Right forelimb (tissue), 1 donor: ENCODE data around the gene ZBTB7C.

Experiments
- DNase-seq: peaks from one replicate; pipeline ENCODE4 v3.0.0-alpha.2; 2018

Gene ZBTB7C

DNA sequence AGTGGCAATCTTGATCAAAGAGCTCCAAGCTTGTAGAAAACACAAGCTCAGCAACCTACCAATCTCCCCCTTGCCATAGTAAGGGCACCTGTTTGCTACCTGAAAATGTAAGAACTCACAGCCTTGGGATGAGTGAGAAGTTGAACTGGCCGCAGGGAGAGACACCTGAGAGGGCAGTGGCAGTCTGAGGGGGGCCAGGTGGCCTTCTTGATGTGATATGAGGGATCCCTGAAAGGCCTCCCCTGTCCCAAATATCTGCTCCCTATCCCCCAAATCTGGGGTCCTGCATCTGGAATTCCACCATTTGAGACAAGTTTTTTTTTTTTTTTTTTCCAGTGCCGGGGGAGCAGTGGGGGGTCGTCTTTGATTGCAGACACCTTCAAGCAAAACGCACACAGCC is 248.6 kb downstream of the ZBTB7C start:
- DNase-seq: no peak

DNA sequence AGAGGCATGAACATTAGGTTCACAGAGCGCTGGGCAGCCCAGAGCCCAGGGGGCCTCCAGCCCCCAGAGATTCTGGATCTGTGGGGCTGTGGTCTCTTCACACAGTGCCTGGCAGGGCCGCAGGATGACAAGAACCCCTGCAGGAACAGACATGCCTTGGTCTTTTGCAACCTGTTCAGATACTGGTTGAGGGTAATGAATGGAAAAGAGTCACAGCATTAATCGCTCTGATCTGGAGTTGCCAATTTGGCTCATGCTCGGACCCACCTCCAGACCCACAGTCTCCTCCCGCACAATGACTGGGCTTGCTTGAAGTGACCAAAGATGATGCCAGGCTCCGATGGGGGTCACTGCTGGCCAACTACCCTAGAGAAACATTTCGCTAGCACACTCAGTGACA is 249.4 kb downstream of the ZBTB7C start:
- peak; percentile 40 for DNase-seq

DNA sequence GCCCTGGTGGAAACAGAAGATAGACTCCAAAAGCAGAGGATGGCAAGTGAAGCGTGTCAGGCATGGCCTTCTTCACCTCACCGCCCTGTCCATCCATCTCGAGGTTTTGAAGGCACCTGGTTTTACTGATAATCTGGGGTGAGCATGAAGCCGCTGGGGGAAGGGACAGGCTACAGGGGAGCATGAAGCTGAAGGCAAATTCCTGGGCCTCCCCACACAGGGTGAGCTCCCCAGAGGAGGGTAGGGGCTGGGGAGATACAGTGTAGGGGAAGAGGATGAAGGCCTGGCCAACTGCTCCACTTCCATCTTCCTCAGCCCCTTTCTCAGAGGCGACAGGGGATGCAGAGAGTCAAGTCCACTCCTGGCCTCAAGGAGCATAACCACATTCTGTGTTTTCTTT is 250.5 kb downstream of the ZBTB7C start:
- peak; percentile 27 for DNase-seq

DNA sequence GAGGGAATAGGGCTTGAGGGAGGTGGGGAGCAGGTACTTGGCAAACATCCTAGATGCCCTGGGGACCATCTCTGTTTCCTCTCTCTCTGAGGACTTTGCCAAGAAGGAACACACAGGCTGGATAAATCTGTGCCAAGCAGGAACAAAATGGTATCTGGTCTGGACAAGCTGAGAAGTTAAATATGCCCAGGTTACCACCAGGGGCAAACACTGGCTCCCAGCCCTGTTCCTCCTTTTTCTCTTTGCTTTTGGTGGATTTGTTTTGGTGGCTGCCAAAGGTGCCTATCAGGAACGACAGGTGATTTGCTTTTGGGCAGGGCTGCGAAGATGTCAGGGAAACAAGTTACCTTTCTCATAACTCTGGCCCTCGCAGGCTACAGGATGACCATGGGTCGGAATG is 251.2 kb downstream of the ZBTB7C start:
- DNase-seq: peak; percentile 10

DNA sequence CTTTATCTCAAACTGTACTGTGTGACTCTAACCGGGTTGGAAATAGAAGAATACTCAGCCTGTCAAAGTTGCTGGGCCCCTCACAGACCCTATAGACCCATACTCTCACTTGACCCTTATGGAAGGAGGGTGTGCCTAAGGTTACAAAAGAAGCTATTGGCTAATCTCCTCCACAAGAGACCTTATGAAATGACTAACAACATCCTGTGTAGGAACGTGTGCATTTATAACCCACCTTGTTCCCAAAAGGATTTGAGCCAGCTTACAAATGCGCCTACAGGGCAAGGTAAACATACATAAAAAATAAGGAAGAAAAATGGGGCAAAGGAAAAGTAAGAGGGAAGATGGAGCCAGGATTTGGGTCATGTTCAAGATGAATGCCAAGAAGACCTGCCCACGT is 253.3 kb downstream of the ZBTB7C start:
- DNase-seq: peak; percentile 13

DNA sequence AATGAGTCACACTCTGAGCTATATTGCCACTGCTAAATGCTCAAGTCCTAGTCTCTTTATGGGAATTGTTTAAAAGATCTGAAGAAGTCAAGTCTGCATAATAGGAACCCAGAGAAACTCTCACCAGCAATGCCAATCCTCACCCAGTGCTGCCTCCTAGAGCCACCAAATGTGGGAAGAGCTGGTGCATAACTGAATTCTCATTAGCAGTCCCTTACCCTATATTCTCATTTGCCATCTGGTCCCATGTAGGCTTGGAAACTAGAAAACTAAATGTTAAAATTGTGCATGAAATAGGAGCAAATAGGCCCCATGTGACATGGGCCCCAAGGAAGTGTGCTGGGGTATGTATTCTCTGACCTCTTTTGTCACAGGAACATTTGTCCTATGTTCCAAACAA is 254.4 kb downstream of the ZBTB7C start:
- peak; percentile 11 for DNase-seq

DNA sequence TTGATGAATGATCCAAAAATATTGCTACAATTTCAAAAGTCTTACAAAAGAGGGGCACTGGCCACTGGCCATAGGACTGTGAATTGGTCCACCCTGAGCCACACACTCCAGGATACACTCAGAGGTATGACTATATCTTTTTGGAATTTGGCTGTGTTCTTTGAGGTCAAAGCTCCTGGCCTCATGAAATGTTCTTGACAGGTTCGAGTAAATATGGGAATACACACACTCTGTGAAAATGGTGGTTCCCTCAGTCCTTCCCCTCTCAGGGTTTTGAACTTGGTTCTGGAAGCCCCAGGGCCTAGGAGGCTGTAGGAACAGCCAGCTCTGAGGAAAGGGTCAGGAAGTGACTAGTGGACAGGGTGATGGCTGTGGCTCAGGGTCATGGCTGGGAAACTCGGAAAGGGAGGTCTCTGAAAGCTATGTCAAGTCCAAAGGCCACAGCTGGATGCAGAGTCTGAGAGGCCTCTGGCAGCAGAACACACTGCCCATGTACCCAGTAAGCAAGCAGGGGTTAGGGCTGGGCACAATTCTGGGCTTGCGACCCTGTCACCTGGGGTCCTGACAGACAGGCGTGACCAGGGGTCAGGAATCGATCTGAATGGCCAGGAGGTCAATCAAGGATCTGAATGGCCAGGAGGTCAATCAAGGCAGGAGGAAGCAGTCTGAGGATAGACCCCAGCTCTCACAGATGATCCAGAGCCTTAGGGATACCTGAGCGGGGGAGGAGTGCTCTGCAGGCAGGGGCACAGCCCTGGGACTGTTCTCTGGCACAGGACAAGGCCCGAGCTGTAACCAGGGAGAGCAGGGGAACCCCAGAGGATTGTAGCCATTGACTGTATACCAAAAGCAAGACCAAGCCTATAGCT is 255.3 kb downstream of the ZBTB7C start:
- no peak for DNase-seq

DNA sequence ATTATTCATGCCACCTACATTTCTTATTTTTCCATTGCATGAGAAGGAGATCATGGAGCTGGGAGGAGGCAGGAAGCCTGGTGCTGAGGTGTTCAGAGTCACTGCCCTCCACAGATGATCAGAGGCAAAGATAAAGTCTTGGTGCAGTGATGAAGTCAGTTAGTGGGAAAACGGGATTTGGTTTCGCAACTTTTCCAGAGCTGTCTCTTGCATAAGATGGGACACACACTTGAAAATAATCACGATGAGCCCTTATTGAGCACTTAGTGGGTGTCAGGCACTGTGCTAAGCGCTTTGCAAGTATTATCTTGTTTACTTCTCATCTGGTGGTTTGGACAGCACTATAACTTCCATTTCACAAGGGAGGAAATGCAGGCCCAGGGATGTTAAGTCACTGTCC is 256.6 kb downstream of the ZBTB7C start:
- DNase-seq: no peak

DNA sequence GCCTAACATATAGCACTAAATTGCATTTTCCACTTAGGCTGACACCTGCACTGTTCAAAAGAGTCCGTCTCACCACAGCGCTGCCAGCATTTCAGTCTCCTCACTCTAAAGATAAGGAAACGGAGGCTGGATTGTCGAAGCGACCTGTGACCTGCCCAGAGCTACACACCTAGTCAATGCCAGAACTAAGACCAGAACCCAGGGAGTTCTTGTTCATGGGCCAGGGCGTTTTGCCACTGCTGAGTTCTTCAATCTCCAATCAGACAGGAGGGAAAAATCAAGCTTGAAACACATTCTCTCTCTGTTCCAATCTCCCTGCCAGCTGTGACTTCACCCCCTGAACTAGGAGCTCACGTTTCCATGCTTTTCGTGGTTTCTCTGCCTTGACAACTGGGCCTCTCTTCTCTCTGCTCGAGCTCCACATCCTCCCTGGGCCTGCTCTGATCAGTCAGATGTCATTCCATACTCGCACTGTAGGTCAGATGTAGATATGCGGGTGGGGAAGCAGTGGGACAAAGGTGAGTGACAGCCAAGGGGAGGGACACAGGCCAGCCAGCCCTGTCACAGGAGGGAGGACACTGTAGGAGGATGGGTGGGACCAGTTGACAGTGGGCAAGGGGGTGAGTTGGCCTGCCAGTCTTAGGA is 257.6 kb downstream of the ZBTB7C start:
- DNase-seq: no peak

DNA sequence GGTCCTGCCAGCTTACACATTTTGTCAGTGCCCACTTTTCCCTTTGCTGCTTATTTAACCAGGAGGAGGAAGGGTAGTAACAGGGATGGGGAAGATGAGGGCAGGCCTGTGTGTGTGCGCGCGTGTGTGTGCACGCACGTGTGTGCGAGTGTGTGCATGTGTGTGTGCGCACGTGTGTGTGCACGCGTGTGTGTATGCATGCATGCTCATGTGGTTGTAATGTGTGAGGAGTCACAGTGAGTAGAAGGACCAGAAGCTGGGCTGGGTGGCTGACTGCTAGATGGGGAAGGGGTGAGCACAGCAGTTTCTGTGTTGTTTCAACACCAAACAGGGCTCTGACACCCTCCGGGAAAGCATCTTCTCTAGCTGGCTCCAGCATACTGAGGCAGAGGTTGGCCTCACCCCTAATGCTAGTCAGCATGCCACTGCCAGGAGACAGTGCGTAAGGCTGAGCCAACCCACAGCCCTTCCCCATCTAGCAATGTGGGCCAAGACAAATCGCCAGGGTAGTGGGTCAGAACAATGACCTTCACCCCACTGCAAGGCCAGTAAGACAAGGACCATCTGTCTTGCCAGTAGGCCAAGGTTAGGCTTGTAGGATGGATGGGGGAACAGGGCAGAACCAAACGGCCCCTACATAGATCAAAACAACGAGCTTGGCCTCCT is 260.0 kb downstream of the ZBTB7C start:
- DNase-seq: no peak

DNA sequence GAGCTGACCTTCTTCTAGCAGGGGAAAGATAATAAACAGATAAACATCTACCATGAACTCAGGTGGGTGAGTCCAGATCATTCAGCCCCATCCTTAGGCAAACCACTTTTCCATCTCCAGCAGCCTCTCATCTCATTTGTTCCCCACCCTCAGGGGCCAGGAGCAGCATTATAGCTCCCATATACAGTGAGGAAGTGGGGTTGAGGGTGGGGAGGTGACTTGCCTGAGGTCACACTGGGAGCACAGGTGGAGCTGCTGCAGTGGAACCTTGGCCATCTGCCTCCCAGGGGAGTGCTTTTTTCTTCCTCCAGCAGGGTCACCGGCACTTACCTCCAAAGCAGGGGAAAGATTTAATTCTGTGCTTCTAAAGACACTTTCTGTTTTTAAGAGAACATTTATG is 266.2 kb downstream of the ZBTB7C start:
- DNase-seq: no peak

DNA sequence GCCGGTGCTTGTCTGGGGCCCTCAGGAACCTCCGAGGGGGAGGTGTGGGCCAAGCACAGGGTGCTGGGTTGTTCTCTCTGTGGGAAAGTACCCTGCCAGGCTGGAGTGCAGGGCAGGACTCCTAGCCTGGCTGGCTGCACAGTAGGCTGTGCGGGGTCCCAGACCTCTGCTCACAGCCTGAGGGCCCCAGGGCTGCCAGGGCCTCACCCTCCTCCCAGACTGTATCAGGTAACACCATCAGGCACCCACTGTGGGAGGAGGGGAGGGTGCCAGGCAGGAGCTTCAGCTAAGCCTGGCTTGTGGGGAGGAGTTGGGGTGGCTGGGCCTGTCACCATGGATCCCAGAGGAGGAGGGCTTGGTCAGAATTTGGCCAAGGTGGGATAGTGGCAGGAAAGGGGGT is 266.8 kb downstream of the ZBTB7C start:
- DNase-seq: no peak

DNA sequence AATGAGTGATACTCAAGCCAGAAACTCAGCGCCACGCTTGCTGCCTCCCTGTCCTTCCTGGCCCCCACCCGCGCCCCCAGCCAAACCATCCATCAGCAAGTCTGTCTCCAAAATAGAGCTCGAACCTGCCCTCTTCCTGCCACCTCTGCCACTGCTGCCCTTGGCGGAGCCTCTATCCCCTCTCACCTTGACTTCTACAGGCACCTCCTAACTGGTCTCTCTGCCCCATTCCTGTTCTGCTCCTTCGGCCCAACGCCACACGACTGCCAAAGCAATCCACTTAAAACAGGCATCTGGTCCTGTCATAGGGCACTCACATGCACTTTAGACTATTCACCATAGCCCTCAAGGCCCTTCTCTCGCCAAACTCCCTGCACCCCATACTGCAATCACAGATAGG is 268.5 kb downstream of the ZBTB7C start:
- DNase-seq: no peak

DNA sequence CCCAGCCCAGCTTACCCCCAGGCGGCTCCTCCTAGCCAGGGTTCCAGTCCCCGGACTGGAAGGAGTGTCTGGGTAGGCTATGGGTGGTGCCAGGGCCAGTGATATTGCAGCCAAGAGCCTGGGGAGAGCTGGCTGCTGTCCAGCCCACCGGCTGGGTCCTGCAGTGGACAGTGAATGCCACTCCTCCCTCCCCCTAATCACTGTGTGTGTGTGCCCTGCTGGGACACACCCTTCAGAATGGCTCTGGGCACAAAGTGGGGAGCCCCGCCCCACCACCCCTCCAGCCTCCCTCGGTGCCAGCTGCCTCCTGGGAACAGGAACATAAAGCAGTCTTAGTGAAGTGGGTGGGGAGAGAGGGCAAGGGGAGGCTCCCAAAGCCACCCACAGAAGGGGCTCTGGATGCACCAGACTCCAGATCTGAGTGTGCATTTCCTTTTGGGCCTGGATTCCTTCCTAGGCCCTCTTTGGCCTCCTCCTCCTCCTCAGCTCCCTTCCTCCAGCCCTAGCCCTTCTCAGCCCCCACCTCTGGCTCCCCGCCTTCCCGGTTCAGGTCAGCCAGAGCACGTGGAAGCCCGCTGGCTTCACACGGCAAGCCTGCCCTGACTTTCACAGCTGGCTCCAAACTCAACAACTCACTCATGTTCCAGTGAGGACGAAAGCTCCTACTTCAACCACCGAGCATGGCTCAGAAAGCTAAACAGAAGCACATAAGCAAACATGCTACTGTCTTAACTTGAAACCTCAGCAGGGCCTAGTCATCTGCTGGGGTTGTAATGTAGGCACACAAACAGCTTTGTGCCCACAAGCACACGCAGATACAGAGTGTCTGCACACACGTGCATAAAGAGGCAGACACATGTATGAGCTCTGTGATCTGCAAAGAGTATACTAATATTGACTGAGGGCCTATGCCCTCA is 269.5 kb downstream of the ZBTB7C start:
- DNase-seq: peak; percentile 68

DNA sequence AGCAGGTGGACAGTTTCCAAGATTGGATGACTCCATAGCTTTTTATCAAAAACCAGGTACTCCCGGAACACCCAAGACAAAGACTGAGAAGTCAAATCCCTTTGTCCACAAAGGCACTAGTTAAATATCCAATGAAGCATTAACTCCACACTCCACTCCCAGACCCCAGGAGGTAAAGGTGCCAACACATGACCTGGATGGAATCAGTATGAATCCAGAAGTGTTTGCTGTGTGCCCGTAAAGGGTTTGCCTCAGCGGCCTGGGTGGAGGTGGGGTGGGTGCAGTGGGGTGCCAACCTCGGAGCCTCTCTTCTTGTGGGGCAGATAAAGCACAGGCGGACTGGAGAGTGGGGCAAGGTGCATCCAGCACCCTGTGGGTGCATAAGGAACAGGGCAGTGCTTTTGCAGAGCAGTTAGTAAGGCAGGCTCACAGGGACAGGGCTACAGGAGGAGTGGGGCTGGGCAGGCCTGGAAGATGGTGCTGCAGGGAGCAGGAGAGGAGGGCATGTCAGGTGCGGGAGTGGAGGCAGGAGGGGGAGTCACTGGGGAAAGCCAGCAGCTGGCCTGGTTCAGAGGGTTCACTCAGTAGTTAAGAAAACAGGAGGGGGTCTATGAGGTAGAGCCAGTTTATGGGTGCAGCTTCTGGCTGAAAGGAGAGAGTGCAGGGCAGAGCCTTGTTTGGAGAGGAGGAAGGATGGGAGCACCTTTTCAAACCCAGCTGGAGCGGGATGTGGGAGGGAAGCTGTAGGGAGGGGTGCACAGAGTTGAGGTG is 270.3 kb downstream of the ZBTB7C start:
- no peak for DNase-seq

DNA sequence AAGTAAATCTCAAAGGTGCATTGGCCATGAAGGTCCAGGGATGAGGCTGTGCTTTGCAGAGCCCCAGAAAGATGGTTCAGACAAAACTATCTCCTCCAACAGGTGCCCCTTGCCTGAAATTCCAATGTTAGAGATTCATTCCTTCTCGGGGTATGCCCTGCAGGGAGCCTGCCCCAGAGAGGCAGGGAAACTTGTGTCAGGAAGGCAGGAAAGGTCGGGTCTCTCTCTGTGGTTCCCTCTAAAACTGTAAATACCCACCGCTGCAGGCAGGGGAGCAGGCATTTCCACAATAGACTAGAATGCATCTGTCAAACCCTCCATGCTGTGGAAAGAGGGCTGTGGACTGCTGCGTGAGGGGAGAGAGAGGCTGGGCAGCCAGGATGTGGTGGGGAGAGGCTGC is 271.0 kb downstream of the ZBTB7C start:
- DNase-seq: no peak

DNA sequence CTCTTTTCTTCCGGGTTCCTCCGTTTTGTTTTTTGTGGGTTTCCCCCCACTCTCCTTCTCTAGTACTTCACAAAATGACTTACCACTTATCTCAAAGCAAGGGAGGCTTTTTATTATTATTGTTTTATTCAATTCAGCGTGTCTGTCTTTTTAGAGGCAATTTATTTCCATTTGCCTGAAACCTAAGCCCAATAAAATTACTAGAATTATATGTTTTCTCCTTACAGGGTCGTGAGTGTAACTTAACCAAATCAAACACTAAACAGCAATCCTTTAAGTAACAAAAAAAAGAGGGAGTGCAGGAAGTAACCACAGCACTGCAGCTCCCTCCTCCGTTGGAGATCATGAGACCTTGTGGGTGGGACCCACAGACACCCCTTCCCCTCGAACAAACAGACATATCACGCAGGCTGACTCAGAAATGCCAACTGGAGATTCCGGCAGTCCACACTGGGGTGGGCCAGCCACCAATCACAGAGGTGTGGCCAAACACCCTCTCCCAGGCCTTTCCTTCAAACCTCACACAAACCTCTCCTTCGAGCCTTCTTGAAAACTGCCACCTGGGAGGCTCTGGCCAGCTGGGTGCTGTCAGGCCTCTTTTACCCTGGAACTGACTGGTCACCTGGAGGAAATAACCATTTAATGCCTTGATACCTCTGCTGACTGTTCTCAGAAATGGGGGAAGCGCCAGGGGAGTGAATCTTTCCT is 271.7 kb downstream of the ZBTB7C start:
- no peak for DNase-seq

DNA sequence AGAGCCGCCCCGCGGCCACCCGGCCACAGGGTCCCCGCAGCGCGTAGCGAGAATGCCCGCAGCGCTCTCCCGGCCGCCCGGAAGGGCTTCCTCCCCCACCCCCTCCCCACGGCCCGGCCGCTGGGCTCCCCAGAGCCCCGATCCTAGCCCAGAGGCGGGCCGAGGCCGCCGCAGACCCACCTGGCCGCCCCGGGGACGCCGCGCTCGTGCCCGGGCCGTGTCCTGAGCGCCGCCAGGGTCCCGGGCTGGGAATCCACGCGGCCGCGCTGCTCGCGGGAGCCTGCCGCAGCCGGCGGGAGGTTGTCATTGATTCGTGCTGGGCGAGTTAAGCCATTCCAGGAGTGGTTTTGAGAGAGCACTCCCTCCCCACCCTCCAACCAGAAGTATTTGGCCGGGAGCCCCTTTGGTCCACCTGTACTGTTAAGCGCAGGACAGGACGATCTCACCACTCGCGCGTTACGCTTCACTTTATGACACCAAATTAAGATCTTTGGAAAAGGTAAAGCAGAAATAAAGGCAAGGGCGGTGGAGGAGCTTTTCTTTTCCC is 272.3 kb downstream of the ZBTB7C start:
- DNase-seq: peak; percentile 57

DNA sequence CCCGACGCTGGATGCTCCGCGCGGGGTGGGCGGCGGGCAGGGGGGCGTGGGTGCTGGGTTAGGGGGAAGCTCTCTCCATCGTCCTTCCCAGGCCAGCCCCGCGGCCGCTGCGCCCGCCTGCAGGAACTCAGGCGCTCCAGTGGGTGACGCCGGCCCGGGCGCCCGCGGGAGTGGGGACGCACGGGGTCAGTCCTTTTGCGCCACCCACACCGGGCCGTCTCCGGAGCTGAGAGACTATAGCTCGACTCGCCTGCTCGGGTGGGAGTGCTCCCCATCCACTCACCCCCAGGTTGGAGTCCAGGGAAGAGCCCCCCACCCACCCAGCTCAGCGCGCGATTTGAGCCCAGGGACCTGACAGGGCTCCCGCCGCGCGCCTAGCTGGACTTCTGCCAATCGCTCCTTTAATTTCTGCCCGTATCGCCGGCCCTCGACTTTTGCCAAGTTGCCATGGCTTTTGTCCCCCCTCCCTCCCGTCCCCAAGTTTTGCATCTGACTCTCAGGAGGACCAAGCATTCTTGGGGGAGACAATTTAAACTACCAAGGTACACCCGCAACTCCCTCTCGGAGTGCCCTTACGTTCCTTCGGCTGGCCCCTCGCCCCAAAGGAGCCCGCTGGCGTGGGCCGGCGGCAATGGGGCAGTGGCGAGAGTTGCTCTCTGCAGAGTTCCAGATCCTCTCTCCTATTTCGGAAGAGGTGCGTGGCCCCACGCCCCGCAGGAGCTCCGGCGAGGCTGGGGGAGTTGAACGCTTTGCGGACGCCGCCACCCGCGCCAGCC is 272.9 kb downstream of the ZBTB7C start:
- peak; percentile 54 for DNase-seq

DNA sequence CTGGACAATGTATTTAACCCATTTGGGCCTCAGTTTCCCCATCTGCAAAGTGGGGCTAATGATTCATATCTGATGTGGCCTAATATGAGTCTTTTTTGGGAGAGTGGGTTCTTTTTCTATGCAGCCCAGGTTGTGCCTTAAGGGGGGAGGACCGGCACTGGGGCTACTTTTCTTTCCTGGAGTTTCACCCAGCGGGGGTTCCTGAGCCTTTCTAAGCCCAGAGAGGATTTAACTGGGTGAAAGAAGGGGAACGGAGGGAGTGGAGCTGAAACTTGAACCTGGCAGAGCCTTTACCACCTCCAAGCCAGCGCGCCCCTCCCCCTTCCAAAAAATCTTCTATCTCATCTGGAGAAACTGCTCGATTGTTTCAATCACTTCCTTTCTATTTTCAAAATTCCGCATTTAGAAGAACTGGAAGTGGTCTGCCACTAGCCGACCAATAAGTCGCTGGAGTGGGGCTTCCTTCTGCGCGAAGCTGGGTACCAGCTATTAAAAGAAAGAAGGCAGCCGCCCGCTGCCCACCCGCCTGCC is 273.7 kb downstream of the ZBTB7C start:
- no peak for DNase-seq
